ENCODE results near the gene PCGF3. TPM values are rescaled to one million over a fixed set of nuclear protein-coding genes. Genes with fewer than 3 reads are reported as not detected.
"Not testable (repeated sequence)": the region's sequence is repeated elsewhere in the genome, so short reads cannot be mapped to it uniquely, and the experiment has no call there.

The PCGF3 gene
- total RNA-seq, 3 donors from 2014 or later = 45.5 to 66.9 (median 56.7) TPM

- ATAC-seq = peak; percentile 36
- no peak overlapping the region for H3K4me3 ChIP-seq
- H3K9me3 ChIP-seq = no peaks in the 10 kb centered on the region
- no peak for TF ChIP-seq CTCF (IDR thresholded peaks at IDR 0.05)
- intact Hi-C loops (cut with DNase I, micrococcal nuclease) = no loop called here
- H3K4me1 ChIP-seq (ENCODE audit: low read depth) = peaks cover 5% of the 10 kb centered on the region
- no peaks in the 10 kb centered on the region for H3K36me3 ChIP-seq (ENCODE audit: low read depth)
- peak in 1 of 3 donors; percentile 21 for DNase-seq
Observed at GRCh38 chr4:772776-773175, 67.1 kb downstream of the PCGF3 start.

GRCh38 chr4:773214-773613, 67.6 kb downstream of the PCGF3 start:
- Histone ChIP-seq H3K36me3 (ENCODE audit: low read depth) (no peaks in the 10 kb centered on the region), H3K4me1 (ENCODE audit: low read depth) (peaks cover 5% of the 10 kb centered on the region), H3K9me3 (no peaks in the 10 kb centered on the region), H3K4me3 (no peak overlapping the region)
- no peak for TF ChIP-seq CTCF (IDR thresholded peaks at IDR 0.05)
- DNase-seq (peak in 1 of 3 donors; percentile 29), ATAC-seq (peak; percentile 21)
- intact Hi-C loops (cut with DNase I, micrococcal nuclease) = no loop called here

- ATAC-seq; H3K36me3 ChIP-seq (ENCODE audit: low read depth); DNase-seq; H3K4me1 ChIP-seq (ENCODE audit: low read depth); H3K4me3 ChIP-seq; intact Hi-C loops (cut with DNase I, micrococcal nuclease); H3K9me3 ChIP-seq: not testable (repeated sequence)
Observed at GRCh38 chr4:774419-775092, 68.9 kb downstream of the PCGF3 start.

- H3K4me1 ChIP-seq (ENCODE audit: low read depth) = peaks cover 15% of the 10 kb centered on the region
- H3K36me3 ChIP-seq (ENCODE audit: low read depth); H3K4me3 ChIP-seq; H3K9me3 ChIP-seq; DNase-seq; intact Hi-C loops (cut with DNase I, micrococcal nuclease); ATAC-seq: not testable (repeated sequence)
Observed at GRCh38 chr4:775485-775884, 69.9 kb downstream of the PCGF3 start.

- intact Hi-C loops (cut with DNase I, micrococcal nuclease) = no loop called here
- no peak for TF ChIP-seq CTCF (IDR thresholded peaks at IDR 0.05)
- Histone ChIP-seq H3K4me1 (ENCODE audit: low read depth) (peaks cover 18% of the 10 kb centered on the region), H3K4me3 (no peak overlapping the region), H3K36me3 (ENCODE audit: low read depth) (no peaks in the 10 kb centered on the region), H3K9me3 (no peaks in the 10 kb centered on the region)
- DNase-seq = peak in 2 of 3 donors; percentile 12 to 27
- no peak for ATAC-seq
Observed at GRCh38 chr4:776743-777441, 71.3 kb downstream of the PCGF3 start.

- Histone ChIP-seq H3K4me1 (ENCODE audit: low read depth) (peaks cover 24% of the 10 kb centered on the region), H3K9me3 (no peaks in the 10 kb centered on the region), H3K36me3 (ENCODE audit: low read depth) (no peaks in the 10 kb centered on the region), H3K4me3 (no peak overlapping the region)
- TF ChIP-seq CTCF (IDR thresholded peaks at IDR 0.05) = no peak
- DNase-seq = no peak
- ATAC-seq = no peak
- intact Hi-C loops (cut with DNase I, micrococcal nuclease) = no loop called here
Observed at GRCh38 chr4:777520-778262, 72.1 kb downstream of the PCGF3 start.
